Measurements from ENCODE around the gene PRDM16. TPM values are rescaled to one million over a fixed set of nuclear protein-coding genes. Genes with fewer than 3 reads are reported as not detected.

PRDM16 gene
- total RNA-seq, 1 donor from 2014 or later, result 12.8 TPM

GRCh38 chr1:3141129-3141528 is 72.1 kb downstream of the PRDM16 start:
- DNase-seq (ENCODE audit: missing footprints), result no peak
- intact Hi-C loops (cut with DNase I), result no loop called here
- ATAC-seq, result no peak

- no peak for ATAC-seq
These were observed 72.8 kb downstream of the PRDM16 start for GRCh38 chr1:3141836-3142235.

GRCh38 chr1:3142236-3142635 is 73.2 kb downstream of the PRDM16 start:
- no peak for ATAC-seq
- no peak for DNase-seq (ENCODE audit: missing footprints)
- intact Hi-C loops (cut with DNase I), result no loop called here

More at GRCh38 chr1:3141836-3142235, 72.8 kb downstream of the PRDM16 start:
- intact Hi-C loops (cut with DNase I), result no loop called here
- DNase-seq (ENCODE audit: missing footprints), result no peak

GRCh38 chr1:3142751-3143150 is 73.7 kb downstream of the PRDM16 start:
- intact Hi-C loops (cut with DNase I), result no loop called here
- DNase-seq (ENCODE audit: missing footprints), result no peak
- no peak for ATAC-seq

DNA sequence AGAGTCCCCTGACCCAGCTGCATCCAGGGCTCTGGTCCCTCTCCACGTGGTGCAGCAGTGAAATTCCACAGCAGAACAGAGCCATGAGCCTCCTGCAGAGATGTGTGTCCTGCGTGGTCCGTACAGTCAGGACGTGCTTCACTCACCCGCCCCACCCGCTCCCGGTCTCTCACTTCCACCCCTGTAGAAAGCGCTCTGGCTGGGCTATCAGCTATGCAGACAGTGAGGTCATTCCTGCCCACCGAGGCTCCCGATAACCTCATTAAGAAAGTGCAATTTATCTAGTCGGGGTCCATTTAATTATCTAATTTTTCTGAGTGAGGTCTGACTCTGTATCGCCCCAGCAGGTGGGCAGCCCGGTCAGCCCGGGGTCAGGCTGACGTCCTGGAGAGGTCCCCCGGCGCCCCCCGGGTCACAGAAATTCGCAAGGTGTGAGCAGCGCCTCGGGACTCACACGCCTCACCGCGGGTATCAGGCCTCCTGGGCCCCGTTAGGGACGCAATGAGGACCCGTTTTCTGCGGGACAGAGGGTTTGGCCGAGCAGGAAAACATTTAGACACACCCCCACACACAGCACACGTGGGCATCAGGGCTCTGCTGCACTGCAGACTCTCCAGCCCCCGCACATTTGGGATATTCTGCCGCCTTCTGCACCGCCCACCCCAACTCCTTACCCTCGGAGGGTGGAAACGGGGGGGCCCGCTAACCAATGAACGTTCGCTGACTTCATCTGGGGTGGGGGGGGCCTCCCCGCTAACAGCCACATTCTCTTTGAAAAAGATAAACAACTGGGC is 76.7 kb downstream of the PRDM16 start:
- intact Hi-C loops (cut with DNase I), result no loop called here
- ATAC-seq, result no peak
- no peak for DNase-seq (ENCODE audit: missing footprints)

- DNase-seq (ENCODE audit: missing footprints) (no peak), ATAC-seq (no peak)
- intact Hi-C loops (cut with DNase I), result no loop called here
These were observed 77.5 kb downstream of the PRDM16 start for GRCh38 chr1:3146458-3146857.

DNA sequence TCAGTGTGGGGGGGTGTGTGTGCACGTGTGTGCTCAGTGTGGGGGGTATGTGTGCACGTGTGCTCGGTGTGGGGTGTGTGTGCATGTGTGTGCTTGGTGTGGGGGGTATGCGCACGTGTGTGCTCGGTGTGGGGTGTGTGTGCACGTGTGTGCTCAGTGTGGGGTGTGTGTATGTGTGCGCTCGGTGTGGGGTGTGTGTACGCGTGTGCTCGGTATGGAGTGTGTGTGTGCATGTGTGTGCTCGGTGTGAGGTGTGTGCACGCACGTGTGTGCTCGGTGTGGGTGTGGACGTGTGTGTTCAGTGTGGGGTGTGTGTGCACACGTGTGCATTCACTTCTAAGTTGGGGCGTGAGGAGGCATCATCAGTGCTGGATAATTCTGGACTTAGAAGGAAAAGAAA is 77.9 kb downstream of the PRDM16 start:
- peak; percentile 2 for ATAC-seq
- intact Hi-C loops (cut with DNase I), result no loop called here

DNA sequence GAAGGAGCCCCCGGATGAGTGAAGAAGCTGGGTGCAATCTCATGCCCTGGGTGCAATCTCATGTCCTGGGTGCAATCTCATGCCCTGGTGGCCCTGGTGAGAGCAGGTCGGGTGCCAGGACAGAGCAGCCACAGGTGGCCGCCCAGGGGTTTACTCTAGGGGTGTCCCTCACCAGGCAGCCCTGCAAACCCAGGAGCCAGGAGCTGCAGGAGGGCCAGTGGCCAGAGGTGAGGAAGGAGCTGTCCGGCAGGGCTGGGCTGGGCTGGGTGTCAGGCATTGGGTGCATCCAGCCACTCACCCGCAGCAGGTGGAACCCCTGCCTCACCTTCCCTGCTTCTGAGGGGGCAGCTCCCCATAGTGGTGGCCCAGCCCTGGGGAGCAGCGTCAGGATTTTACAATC is 79.2 kb downstream of the PRDM16 start:
- intact Hi-C loops (cut with DNase I), result no loop called here
- no peak for ATAC-seq
- DNase-seq (ENCODE audit: missing footprints), result no peak

More for the DNA sequence above, 77.9 kb downstream of the PRDM16 start:
- DNase-seq (ENCODE audit: missing footprints), result no peak

- no peak for ATAC-seq
- DNase-seq (ENCODE audit: missing footprints), result no peak
- intact Hi-C loops (cut with DNase I), result no loop called here
These were observed 80.3 kb downstream of the PRDM16 start for GRCh38 chr1:3149277-3149676.

- DNase-seq (ENCODE audit: missing footprints) (no peak), ATAC-seq (peak; percentile 47)
- intact Hi-C loops (cut with DNase I), result no loop called here
These were observed 82.5 kb downstream of the PRDM16 start for GRCh38 chr1:3151456-3151855.

DNA sequence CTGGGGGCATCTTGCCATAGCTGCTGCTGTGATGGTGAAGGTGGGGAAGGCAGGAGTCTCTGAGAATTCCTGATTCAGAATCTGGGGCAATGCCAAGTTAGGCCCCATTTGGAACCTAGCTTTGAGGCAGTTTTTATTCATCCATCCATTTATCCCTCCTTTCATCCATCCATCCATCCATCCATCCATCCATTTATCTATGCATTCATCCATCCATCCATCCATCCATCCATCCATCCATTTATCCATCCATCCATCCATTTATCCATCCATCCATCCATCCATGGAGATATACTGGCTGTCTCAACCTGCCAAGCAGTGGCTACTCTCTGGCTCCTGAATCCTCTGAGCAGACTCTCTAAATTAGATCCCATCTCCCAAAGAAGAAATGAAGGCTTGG is 83.1 kb downstream of the PRDM16 start:
- DNase-seq (ENCODE audit: missing footprints) (no peak), ATAC-seq (no peak)
- intact Hi-C loops (cut with DNase I), result no loop called here

DNA sequence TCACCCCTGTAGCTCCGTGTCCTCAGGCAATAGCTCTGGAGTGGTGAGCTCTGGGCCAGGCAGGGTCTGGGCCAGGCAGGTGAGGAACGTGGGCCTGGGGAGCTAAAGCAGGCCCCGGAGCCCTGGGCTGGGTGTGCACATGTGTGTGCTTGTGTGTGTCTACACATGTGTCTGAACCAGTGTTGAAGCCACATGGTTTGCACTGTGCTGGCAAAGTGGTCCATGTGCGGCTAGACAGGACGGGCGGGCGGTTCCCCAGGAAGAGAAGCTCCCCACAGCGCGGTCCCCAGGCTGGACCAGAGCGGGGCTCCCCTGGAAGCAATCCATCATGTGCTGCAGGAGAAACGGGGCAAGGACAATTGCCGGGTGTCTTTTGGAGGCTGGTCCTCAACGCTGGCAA is 84.2 kb downstream of the PRDM16 start:
- ATAC-seq (no peak), DNase-seq (ENCODE audit: missing footprints) (no peak)
- intact Hi-C loops (cut with DNase I), result no loop called here

DNA sequence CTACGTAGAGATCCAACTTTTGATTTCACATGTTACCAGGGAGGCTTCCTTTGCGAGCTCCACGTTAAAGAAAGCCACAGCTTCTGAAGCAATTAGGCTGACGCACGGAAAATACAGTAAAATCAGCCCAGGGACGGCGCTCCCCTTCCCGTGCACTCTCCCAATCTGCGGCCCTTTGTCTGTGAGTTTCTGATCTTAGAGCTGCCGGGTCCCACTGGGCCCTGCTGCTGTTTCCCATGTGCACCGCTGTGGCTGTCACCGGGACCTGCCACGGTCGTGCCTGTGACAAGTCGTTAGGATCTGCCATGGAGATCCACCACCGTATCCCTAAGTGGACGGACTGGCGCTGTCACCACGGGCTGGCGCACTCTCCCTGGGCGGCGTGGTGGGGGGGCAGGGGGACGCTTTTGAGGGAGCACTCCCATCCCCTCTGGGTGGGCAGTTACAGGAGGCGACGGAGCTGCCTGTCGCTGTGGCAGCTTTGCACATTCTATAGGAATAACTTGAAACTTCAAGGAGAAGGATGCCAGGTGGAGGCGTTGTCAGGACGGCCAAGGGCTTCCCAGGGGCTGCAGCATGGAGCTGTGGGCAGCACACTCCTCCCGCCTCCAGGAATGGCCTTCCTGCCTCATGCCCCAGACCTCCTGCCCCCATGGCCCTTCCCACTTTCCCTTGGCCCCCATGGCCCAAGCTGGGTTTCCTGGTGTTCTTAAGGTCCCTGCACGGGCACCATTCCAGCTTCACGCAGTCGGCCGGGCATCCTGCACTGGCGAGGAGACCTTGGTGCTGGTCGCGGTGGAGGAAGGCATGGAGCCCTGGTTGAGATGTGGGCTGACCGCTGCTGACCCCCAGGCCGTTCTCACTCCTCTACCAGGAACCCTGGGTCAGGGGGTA is 85.1 kb downstream of the PRDM16 start:
- intact Hi-C loops (cut with DNase I), result no loop called here
- DNase-seq (ENCODE audit: missing footprints) (no peak), ATAC-seq (no peak)

- DNase-seq (ENCODE audit: missing footprints) (no peak), ATAC-seq (no peak)
- intact Hi-C loops (cut with DNase I), result no loop called here
These were observed 86.3 kb downstream of the PRDM16 start for GRCh38 chr1:3155056-3155925.

DNA sequence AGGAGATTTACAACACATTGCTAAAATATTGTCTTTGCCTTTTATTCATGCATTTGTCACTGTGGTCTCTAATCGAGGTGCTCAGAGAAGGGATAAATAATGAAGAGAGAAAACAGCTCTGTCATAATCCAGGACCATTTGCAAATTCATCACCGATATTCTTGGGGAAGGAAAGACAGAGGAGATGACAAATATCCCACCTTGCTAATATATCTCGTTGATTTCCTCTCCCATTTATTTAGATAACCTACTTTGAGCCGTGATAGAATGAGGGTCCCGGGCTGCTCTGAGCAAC is 86.9 kb downstream of the PRDM16 start:
- ATAC-seq, result no peak
- no peak for DNase-seq (ENCODE audit: missing footprints)
- intact Hi-C loops (cut with DNase I), result no loop called here

DNA sequence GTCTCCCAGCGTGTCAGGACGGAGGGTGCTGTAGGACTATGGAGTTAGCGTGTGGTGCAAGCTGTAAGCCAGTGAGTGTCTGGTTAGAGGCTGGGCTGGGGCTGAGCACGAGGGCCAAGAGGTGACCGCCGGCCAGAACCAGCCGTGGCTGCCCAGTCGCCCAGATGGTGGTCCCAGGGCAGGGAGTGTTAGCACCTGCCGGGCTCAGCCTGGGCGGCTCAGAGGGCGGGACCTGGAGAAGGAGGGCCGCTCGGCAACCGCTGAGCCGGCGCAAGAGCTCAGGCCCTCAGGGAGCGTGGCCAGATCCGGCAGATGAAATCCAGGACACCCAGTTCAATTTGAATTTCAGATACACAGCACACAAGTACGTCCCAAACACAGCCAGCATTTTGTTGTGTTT is 87.9 kb downstream of the PRDM16 start:
- DNase-seq (ENCODE audit: missing footprints) (no peak), ATAC-seq (peak; percentile 48)
- intact Hi-C loops (cut with DNase I), result no loop called here

- intact Hi-C loops (cut with DNase I), result no loop called here
- ATAC-seq, result no peak
- DNase-seq (ENCODE audit: missing footprints), result no peak
These were observed 89.3 kb downstream of the PRDM16 start for GRCh38 chr1:3158347-3158746.

DNA sequence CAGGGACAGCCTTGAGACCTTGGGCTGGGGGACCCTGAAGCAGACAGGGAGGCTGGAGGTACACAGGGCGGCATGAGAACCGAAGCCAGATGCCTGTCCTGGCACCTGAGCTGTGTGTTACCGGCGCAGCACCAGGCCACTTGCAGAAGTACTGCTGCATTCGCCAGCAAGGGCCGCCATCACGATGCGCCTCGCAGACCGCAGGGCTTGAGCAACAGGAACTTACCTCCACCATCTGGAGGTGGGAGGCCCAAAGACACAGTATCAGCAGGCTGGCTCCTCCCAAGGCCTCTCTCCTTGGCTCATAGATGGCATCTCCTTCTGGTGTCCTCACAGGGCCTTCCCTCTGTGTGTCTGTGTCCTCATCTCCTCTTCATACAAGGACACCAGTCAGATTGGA is 90.1 kb downstream of the PRDM16 start:
- DNase-seq (ENCODE audit: missing footprints), result no peak
- intact Hi-C loops (cut with DNase I), result no loop called here
- ATAC-seq, result no peak

DNA sequence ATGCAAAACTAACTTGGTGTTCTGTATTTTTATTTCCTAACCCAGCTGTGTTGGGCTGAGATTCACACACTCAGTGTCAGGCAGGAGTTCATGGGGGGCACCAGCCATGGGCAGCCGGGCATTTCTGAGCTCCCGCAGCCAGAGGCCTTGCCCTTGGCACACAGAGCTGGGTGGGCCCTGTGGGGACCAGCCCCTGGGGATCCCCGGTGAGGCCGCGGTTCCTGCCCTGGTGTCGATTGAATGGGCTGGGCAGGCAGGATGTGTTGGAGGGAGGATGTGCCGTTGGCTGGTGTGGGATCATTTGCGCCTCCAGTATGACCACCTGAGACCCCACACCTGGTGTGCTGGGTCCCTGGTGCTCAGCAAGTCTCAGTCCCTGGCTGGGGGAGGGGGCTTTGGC is 91.0 kb downstream of the PRDM16 start:
- DNase-seq (ENCODE audit: missing footprints) (no peak), ATAC-seq (no peak)
- intact Hi-C loops (cut with DNase I), result no loop called here
